CD14-positive monocyte (primary cell): ENCODE data around the gene INTS2. TPM values are rescaled to one million over a fixed set of nuclear protein-coding genes. Genes with fewer than 3 reads are reported as not detected.
A peak's percentile ranks its signal among the peaks of the same experiment; 100 is the strongest.

Experiments
- DNase-seq, 3 donors: peaks; one replicate each; pipeline ENCODE4 v3.0.0-alpha.2; 2011 to 2022
- H2AFZ ChIP-seq: 2 replicates; pipeline ENCODE4 v1.6.0; 2012; ENCODE audit warnings: mild to moderate bottlenecking, low read depth, low read length, inconsistent platforms; ENCODE audit not compliant: insufficient read depth, poor library complexity, severe bottlenecking
- H3K27ac ChIP-seq, 2 donors: 1 replicate in 1 of 2; 2 replicates in 1 of 2; pipeline ENCODE4 v1.5.1; 2012 to 2013; ENCODE audit warnings: low read length in 2 of 2, control low read depth in 1 of 2, inconsistent platforms in 1 of 2, low read depth in 1 of 2, mild to moderate bottlenecking in 1 of 2
- H3K27me3 ChIP-seq, 2 donors: one replicate each; pipeline versions ENCODE4 v1.6.0 to v1.6.1; 2011 to 2013; ENCODE audit warnings: low read length in 2 of 2; ENCODE audit not compliant: control insufficient read depth in 2 of 2, insufficient read depth in 2 of 2
- H3K36me3 ChIP-seq, 2 donors: replicated peaks in 1 of 2; 1 replicate in 1 of 2; 2 replicates in 1 of 2; pipeline versions ENCODE4 v1.5.1 to v1.6.1; 2012 to 2013; ENCODE audit warnings: low read length in 2 of 2, control low read depth in 1 of 2, inconsistent platforms in 1 of 2, mild to moderate bottlenecking in 1 of 2; ENCODE audit not compliant: insufficient read depth in 2 of 2, control insufficient read depth in 1 of 2
- H3K4me1 ChIP-seq, 2 donors: 1 replicate in 1 of 2; 2 replicates in 1 of 2; pipeline versions ENCODE4 v1.5.1 to v1.6.1; 2012 to 2013; ENCODE audit warnings: low read length in 2 of 2, control low read depth in 1 of 2, inconsistent platforms in 1 of 2, mild to moderate bottlenecking in 1 of 2, moderate library complexity in 1 of 2; ENCODE audit not compliant: insufficient read depth in 2 of 2, control insufficient read depth in 1 of 2
- H3K4me2 ChIP-seq: replicated peaks from 2 replicates; pipeline ENCODE3; 2012; ENCODE audit warnings: low read length, moderate library complexity, mild to moderate bottlenecking; ENCODE audit not compliant: poor library complexity, severe bottlenecking; ENCODE audit errors: extremely low read depth
- H3K4me3 ChIP-seq, 3 experiments: fragments of 200-600 bp in 1 of 3; sonication (generic) in 1 of 3; replicated peaks in 1 of 3; 1 replicate in 2 of 3; 2 replicates in 1 of 3; pipeline ENCODE4 v1.5.1; 2011 to 2013; ENCODE audit warnings: low read length in 3 of 3, mild to moderate bottlenecking in 3 of 3, control low read depth in 2 of 3, low read depth in 2 of 3, inconsistent platforms in 1 of 3, moderate library complexity in 1 of 3
- H3K79me2 ChIP-seq: 2 replicates; pipeline ENCODE4 v1.6.0; 2012; ENCODE audit warnings: mild to moderate bottlenecking, control low read depth, inconsistent platforms, low read length, moderate library complexity; ENCODE audit not compliant: insufficient read depth
- H3K9ac ChIP-seq: 2 replicates; pipeline ENCODE4 v1.6.0; 2017; ENCODE audit warnings: low read length, mild to moderate bottlenecking; ENCODE audit not compliant: insufficient read depth, poor library complexity, severe bottlenecking
- H3K9me3 ChIP-seq, 2 donors: replicated peaks in 1 of 2; 1 replicate in 1 of 2; 2 replicates in 1 of 2; pipeline versions ENCODE4 v1.5.1 to v1.6.1; 2012 to 2013; ENCODE audit warnings: low read length in 2 of 2, control low read depth in 1 of 2; ENCODE audit not compliant: control insufficient read depth in 1 of 2, insufficient read depth in 1 of 2
- H4K20me1 ChIP-seq: 2 replicates; pipeline ENCODE4 v1.6.0; 2012; ENCODE audit warnings: mild to moderate bottlenecking, low read length, control low read depth, moderate library complexity; ENCODE audit not compliant: insufficient read depth
- H3K27ac Mint-ChIP-seq, 7 donors: one replicate each; pipeline ENCODE4 v1.8.0; 2020; ENCODE audit warnings: mild to moderate bottlenecking in 7 of 7, mixed read lengths in 7 of 7, moderate library complexity in 6 of 7, inconsistent platforms in 2 of 7
- H3K27me3 Mint-ChIP-seq, 3 donors: one replicate each; pipeline ENCODE4 v1.8.0; 2021 to 2022; ENCODE audit warnings: low read depth in 3 of 3, mild to moderate bottlenecking in 3 of 3, mixed read lengths in 3 of 3, moderate library complexity in 3 of 3, inconsistent platforms in 1 of 3
- H3K36me3 Mint-ChIP-seq, 2 donors: one replicate each; pipeline ENCODE4 v1.8.0; 2020; ENCODE audit warnings: mixed read lengths in 2 of 2, inconsistent platforms in 1 of 2, mild to moderate bottlenecking in 1 of 2
- H3K4me1 Mint-ChIP-seq: one replicate; pipeline ENCODE4 v1.8.0; 2020; ENCODE audit warnings: mild to moderate bottlenecking, mixed read lengths
- H3K4me3 Mint-ChIP-seq, 2 donors: one replicate each; pipeline ENCODE4 v1.8.0; 2020; ENCODE audit warnings: mild to moderate bottlenecking in 2 of 2, mixed read lengths in 2 of 2, moderate library complexity in 1 of 2
- H3K9me3 Mint-ChIP-seq, 7 donors: one replicate each; pipeline ENCODE4 v1.8.0; 2020 to 2022; ENCODE audit warnings: mixed read lengths in 7 of 7, mild to moderate bottlenecking in 6 of 7, moderate library complexity in 6 of 7, inconsistent platforms in 2 of 7
- WGBS: methylation state at CpG from one replicate; pipeline ENCODE4 v1.1.5; 2013; ENCODE audit warnings: missing lambda C conversion rate; ENCODE audit not compliant: insufficient coverage; 5-methylcytosine and 5-hydroxymethylcytosine counted together
- intact Hi-C, 2 donors: fragments of 100-400 bp; cut with micrococcal nuclease; formaldehyde crosslinking; loops; one replicate each; pipeline versions ENCODE4 v1.15.0 to v1.15.1; 2023
- polyA plus RNA-seq, 3 donors: library from polyadenylated mRNA; depleted of rRNA in 1 of 3; unstranded in 2 of 3; stranded (reverse) in 1 of 3; fragments of 300-500 nt in 2 of 3; fragments of >200 nt in 1 of 3; fragmentation: Illumina TruSeq in 2 of 3; gene quantifications; 1 replicate in 2 of 3; 2 replicates in 1 of 3; pipeline ENCODE4 v1.2.3, GENCODE V29; 2012 to 2021
- TF ChIP-seq, protein P1 (sequence below): fragments of 200-600 bp; IDR thresholded peaks from one replicate; pipeline ENCODE4 v1.8.0; 2022; ENCODE audit warnings: antibody characterized with exemption, mild to moderate bottlenecking

The INTS2 gene
- polyA plus RNA-seq, 3 donors, result 2.2 to 2.9 (median 2.6) TPM

DNA sequence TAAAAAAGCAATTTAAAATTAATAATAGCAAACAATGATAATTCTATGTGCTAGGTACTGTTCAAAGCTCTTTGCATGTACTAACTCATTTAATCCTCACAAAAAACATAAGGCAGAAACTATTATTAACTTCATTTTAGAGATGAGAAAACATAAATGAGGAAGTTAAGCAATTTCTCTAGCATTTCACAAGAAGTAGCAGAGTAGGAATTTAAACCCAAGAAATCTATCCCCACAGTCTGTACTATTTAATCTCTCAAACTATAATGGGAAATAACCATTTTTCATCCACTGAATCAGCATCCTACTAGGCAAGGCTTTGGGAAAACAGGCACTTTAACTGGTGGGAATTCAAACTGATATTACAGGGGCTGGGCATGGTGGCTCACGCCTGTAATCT lies 42.2 kb upstream of the INTS2 start:
- Histone ChIP-seq H2AFZ (no peak overlapping the region), H3K36me3 (peaks cover 67 to 75% of the 10 kb centered on the region in 2 donors), H4K20me1 (peaks cover 16% of the 10 kb centered on the region), H3K9me3 (no peaks in the 10 kb centered on the region), H3K27me3 (no peaks in the 10 kb centered on the region), H3K9ac (no peak overlapping the region), H3K4me2 (no peak overlapping the region), H3K4me1 (peaks cover 13 to 15% of the 10 kb centered on the region in 2 donors), H3K79me2 (peaks cover 14% of the 10 kb centered on the region), H3K4me3 (peak overlapping the region in 1 of 3 experiments; percentile 7), H3K27ac (peak overlapping the region; percentile 66 to 70)
- DNase-seq, result peak; percentile 18 to 62 (median 39)
- no peaks in the 10 kb centered on the region for H3K9me3 Mint-ChIP-seq
- peaks cover 10% of the 10 kb centered on the region for H3K4me1 Mint-ChIP-seq
- intact Hi-C loops, result no loop called here
- no CpG with 5 or more reads among the region's 1 CpG for WGBS
- H3K4me3 Mint-ChIP-seq, result no peak overlapping the region
- H3K36me3 Mint-ChIP-seq, result peaks cover 43 to 75% of the 10 kb centered on the region in 2 donors
- TF ChIP-seq, protein P1, sequence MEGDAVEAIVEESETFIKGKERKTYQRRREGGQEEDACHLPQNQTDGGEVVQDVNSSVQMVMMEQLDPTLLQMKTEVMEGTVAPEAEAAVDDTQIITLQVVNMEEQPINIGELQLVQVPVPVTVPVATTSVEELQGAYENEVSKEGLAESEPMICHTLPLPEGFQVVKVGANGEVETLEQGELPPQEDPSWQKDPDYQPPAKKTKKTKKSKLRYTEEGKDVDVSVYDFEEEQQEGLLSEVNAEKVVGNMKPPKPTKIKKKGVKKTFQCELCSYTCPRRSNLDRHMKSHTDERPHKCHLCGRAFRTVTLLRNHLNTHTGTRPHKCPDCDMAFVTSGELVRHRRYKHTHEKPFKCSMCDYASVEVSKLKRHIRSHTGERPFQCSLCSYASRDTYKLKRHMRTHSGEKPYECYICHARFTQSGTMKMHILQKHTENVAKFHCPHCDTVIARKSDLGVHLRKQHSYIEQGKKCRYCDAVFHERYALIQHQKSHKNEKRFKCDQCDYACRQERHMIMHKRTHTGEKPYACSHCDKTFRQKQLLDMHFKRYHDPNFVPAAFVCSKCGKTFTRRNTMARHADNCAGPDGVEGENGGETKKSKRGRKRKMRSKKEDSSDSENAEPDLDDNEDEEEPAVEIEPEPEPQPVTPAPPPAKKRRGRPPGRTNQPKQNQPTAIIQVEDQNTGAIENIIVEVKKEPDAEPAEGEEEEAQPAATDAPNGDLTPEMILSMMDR, result no peak
- H3K27ac Mint-ChIP-seq, result peak overlapping the region; percentile 82 to 88 (median 84)
- no peaks in the 10 kb centered on the region for H3K27me3 Mint-ChIP-seq

GRCh38 chr17:61968757-61969156 lies 41.0 kb upstream of the INTS2 start:
- Histone ChIP-seq H2AFZ (no peak overlapping the region), H3K4me1 (peaks cover 13 to 15% of the 10 kb centered on the region in 2 donors), H3K9me3 (no peaks in the 10 kb centered on the region), H3K4me3 (no peak overlapping the region), H3K79me2 (peaks cover 3% of the 10 kb centered on the region), H3K9ac (no peak overlapping the region), H3K4me2 (no peak overlapping the region), H4K20me1 (peaks cover 9% of the 10 kb centered on the region), H3K27me3 (no peaks in the 10 kb centered on the region), H3K27ac (no peak overlapping the region), H3K36me3 (peaks cover 72 to 75% of the 10 kb centered on the region in 2 donors)
- TF ChIP-seq, protein P1, result no peak
- no peaks in the 10 kb centered on the region for H3K27me3 Mint-ChIP-seq
- no peak for DNase-seq
- H3K4me3 Mint-ChIP-seq, result no peak overlapping the region
- no peak overlapping the region for H3K27ac Mint-ChIP-seq
- intact Hi-C loops, result no loop called here
- H3K36me3 Mint-ChIP-seq, result peaks cover 44 to 77% of the 10 kb centered on the region in 2 donors
- H3K4me1 Mint-ChIP-seq, result peaks cover 10% of the 10 kb centered on the region
- WGBS, result 92% methylated on average over 4 of the region's 5 CpGs
- H3K9me3 Mint-ChIP-seq, result no peaks in the 10 kb centered on the region
